Skeletal muscle tissue (tissue), 4 donors: ENCODE results near the gene SCUBE3. TPM values are rescaled to one million over a fixed set of nuclear protein-coding genes. Genes with fewer than 3 reads are reported as not detected.

Experiments
- H3K27ac ChIP-seq: one replicate; pipeline ENCODE4 v1.7.0; 2013; ENCODE audit warnings: mild to moderate bottlenecking, low read depth, low read length, inconsistent platforms
- H3K27me3 ChIP-seq, 3 donors: one replicate each; pipeline ENCODE4 v1.7.0; 2013; ENCODE audit warnings: low read length in 3 of 3; ENCODE audit not compliant: control insufficient read depth in 3 of 3, insufficient read depth in 3 of 3
- H3K36me3 ChIP-seq, 3 donors: one replicate each; pipeline ENCODE4 v1.7.0; 2013; ENCODE audit warnings: low read length in 3 of 3; ENCODE audit not compliant: control insufficient read depth in 3 of 3, insufficient read depth in 3 of 3
- H3K4me1 ChIP-seq, 3 donors: one replicate each; pipeline ENCODE4 v1.7.0; 2013; ENCODE audit warnings: low read length in 3 of 3, mild to moderate bottlenecking in 3 of 3; ENCODE audit not compliant: control insufficient read depth in 3 of 3, insufficient read depth in 3 of 3
- H3K4me3 ChIP-seq, 3 donors: one replicate each; pipeline ENCODE4 v1.7.0; 2013; ENCODE audit warnings: low read length in 3 of 3
- H3K9ac ChIP-seq, 3 donors: one replicate each; pipeline ENCODE4 v1.7.0; 2013; ENCODE audit warnings: low read length in 3 of 3, mild to moderate bottlenecking in 3 of 3, moderate library complexity in 2 of 3, low read depth in 1 of 3
- H3K9me3 ChIP-seq, 3 donors: one replicate each; pipeline ENCODE4 v1.7.0; 2013; ENCODE audit warnings: low read length in 3 of 3; ENCODE audit not compliant: control insufficient read depth in 3 of 3
- total RNA-seq: library from RNA; depleted of rRNA; stranded (reverse); fragments of >200 nt; gene quantifications from one replicate; pipeline ENCODE4 v1.2.3, GENCODE V29; 2014
- donor health status: Osteomylitis.

Gene SCUBE3
- total RNA-seq, 1 donor from 2014 or later: 0.52 TPM

DNA sequence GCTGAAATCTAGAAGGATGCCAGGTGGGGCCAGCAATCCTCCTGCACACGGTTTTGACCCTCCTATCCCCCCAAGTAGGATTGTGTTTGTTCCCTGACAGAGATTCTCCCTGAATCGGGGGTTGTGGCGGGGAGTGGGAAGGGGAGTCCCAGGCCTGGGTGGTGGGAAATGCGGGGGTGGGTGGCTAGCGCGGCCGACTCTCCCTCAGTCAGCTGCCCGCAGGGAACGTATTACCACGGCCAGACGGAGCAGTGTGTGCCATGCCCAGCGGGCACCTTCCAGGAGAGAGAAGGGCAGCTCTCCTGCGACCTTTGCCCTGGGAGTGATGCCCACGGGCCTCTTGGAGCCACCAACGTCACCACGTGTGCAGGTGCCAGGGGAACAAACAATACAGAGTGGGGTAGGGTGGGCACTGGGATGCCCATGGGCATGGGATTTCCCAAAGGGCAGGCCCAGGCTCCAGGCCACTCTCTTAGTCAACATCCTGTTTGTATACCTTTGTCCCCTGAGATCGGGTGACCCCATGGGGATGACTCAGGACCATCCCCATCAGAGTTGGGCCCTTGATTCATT lies 29.7 kb downstream of the SCUBE3 start:
- Histone ChIP-seq H3K9ac (no peak overlapping the region), H3K4me3 (no peak overlapping the region), H3K27ac (no peak overlapping the region), H3K9me3 (no peaks in the 10 kb centered on the region), H3K4me1 (peaks cover 3 to 10% (median 5%) of the 10 kb centered on the region in 3 donors), H3K27me3 (no peaks in the 10 kb centered on the region), H3K36me3 (peaks cover 10 to 15% (median 10%) of the 10 kb centered on the region in 3 donors)

DNA sequence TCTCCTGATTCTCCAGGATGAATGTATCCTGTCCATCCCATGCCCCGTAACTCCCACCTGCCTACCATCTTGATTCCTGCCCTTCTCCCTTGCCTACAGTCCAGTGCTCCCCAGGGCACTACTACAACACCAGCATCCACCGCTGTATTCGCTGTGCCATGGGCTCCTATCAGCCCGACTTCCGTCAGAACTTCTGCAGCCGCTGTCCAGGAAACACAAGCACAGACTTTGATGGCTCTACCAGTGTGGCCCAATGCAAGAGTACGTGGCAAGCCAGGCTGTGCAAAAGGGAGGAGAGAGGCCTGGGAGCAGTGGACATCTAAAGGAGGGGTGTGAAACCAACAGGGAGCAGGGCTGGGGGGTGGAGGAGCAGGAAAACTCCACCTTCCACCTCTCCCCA lies 30.8 kb downstream of the SCUBE3 start:
- Histone ChIP-seq H3K9ac (no peak overlapping the region), H3K4me1 (peaks cover 7 to 18% (median 10%) of the 10 kb centered on the region in 3 donors), H3K4me3 (no peak overlapping the region)

DNA sequence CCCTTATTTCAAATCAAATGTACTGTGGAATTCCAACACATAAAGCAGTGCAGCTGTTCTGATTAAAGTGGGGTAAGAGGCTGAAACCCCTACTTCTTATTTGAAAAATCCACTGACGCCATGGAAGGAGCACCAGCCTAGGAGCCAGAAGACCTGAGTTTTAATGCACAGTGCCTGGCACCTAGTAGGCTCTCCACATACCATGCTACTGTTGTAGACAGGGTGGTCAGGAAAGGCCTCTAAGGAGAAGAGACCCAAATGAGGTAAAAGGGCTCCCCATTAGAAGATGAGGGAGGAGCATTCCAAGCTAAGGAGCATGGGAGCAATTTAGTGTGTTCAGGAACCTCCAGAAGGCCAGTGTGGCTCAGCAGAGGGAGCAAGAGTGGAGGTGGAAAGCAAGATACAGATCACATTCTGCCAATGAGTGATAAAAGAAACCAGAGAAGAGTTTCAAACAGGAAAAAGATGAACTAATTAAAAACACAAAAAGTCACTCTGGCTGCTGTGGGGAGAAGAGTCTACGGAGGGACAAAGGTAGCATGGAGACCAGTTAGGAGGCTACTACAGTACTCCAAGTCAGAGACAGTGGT lies 34.0 kb downstream of the SCUBE3 start:
- Histone ChIP-seq H3K4me3 (no peak overlapping the region), H3K9me3 (no peaks in the 10 kb centered on the region), H3K27ac (no peak overlapping the region), H3K4me1 (peaks cover 8 to 16% (median 12%) of the 10 kb centered on the region in 3 donors), H3K9ac (no peak overlapping the region), H3K36me3 (peaks cover 10 to 11% (median 10%) of the 10 kb centered on the region in 3 donors), H3K27me3 (no peaks in the 10 kb centered on the region)

More for the DNA sequence above, 30.8 kb downstream of the SCUBE3 start:
- Histone ChIP-seq H3K36me3 (peaks cover 10 to 15% (median 10%) of the 10 kb centered on the region in 3 donors), H3K9me3 (no peaks in the 10 kb centered on the region), H3K27me3 (no peaks in the 10 kb centered on the region), H3K27ac (no peak overlapping the region)

DNA sequence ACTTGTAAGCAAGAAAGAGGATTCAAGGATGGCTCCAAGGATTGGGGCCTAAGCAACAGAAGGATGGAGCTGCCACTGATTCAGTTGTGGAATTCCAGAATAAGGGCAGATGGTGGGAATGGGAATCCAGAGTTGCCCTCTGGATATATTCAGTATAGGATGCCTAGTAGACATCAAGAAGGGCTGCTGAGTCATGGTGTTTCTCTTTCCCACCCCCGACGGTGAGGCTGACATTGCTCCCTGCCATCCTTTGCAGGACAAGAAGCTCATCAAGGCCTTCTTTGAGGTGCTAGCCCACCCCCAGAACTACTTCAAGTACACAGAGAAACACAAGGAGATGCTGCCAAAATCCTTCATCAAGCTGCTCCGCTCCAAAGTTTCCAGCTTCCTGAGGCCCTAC lies 34.5 kb downstream of the SCUBE3 start:
- Histone ChIP-seq H3K27ac (no peak overlapping the region), H3K4me3 (no peak overlapping the region), H3K9ac (no peak overlapping the region)

DNA sequence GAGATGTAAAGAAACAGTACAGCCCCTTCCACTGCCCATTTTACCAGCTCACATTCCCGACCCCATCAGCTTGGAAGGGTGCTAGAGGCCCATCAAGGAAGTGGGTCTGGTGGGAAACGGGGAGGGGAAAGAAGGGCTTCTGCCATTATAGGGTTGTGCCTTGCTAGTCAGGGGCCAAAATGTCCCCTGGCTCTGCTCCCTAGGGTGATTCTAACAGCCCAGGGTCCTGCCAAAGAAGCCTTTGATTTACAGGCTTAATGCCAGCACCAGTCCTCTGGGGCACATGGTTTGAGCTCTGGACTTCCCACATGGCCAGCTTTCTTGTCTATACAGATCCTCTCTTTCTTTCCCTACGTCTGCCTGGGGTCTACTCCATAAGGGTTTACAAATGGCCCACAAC lies 35.2 kb downstream of the SCUBE3 start:
- no peak overlapping the region for H3K27ac ChIP-seq
- peaks cover 8 to 16% (median 14%) of the 10 kb centered on the region in 3 donors for H3K4me1 ChIP-seq
- H3K4me3 ChIP-seq: no peak overlapping the region
- no peak overlapping the region for H3K9ac ChIP-seq
- H3K9me3 ChIP-seq: no peaks in the 10 kb centered on the region
- peaks cover 3 to 9% (median 8%) of the 10 kb centered on the region in 3 donors for H3K36me3 ChIP-seq
- H3K27me3 ChIP-seq: no peaks in the 10 kb centered on the region

More for the DNA sequence above, 34.5 kb downstream of the SCUBE3 start:
- peaks cover 8 to 16% (median 14%) of the 10 kb centered on the region in 3 donors for H3K4me1 ChIP-seq
- no peaks in the 10 kb centered on the region for H3K9me3 ChIP-seq
- H3K27me3 ChIP-seq: no peaks in the 10 kb centered on the region
- H3K36me3 ChIP-seq: peaks cover 6 to 10% (median 9%) of the 10 kb centered on the region in 3 donors

DNA sequence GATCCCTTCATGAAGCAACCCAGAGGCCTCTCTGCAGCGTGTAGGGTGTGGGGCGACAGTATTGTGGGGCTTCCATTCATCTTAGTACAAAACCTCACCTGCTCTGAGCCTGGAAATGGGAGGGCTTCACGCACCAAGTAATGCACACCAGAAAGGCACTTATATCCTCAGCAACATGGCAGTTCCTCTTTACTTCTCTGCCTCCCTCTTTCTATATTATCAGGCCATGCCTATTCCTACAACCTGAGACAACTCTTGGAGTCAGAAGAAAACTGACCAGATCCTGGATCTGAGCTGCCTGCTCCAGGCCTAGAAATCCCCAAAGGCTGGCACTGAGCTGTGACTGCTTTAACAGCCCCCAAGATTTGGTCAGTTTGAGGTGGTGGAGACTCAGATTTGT lies 38.2 kb downstream of the SCUBE3 start:
- no peaks in the 10 kb centered on the region for H3K36me3 ChIP-seq
- no peaks in the 10 kb centered on the region for H3K27me3 ChIP-seq
- H3K27ac ChIP-seq: no peak overlapping the region
- peaks cover 6 to 16% (median 14%) of the 10 kb centered on the region in 3 donors for H3K4me1 ChIP-seq
- no peak overlapping the region for H3K4me3 ChIP-seq
- no peak overlapping the region for H3K9ac ChIP-seq
- H3K9me3 ChIP-seq: no peaks in the 10 kb centered on the region

DNA sequence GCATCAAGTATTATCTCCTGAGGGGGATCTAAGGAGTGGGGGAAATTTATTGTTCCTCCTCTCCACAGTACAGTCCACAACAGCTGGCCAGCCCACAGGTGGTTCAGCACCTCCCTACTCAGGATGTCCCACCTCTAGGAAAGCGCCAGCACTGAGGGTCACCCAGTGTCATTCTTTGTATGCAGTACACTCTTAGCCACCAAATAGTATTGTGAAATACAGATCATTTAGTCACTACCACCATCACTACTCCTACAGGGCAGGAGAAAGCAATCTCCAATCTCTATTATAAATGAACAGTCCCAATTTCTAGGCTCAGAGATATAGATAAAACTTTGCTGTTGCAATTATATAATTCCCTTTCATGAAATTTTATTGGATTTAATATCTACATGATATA lies 39.5 kb downstream of the SCUBE3 start:
- H3K27me3 ChIP-seq: no peaks in the 10 kb centered on the region
- H3K27ac ChIP-seq: no peak overlapping the region
- H3K4me1 ChIP-seq: peaks cover 7 to 16% (median 16%) of the 10 kb centered on the region in 3 donors
- H3K4me3 ChIP-seq: no peak overlapping the region
- no peaks in the 10 kb centered on the region for H3K36me3 ChIP-seq
- H3K9ac ChIP-seq: no peak overlapping the region
- H3K9me3 ChIP-seq: no peaks in the 10 kb centered on the region

DNA sequence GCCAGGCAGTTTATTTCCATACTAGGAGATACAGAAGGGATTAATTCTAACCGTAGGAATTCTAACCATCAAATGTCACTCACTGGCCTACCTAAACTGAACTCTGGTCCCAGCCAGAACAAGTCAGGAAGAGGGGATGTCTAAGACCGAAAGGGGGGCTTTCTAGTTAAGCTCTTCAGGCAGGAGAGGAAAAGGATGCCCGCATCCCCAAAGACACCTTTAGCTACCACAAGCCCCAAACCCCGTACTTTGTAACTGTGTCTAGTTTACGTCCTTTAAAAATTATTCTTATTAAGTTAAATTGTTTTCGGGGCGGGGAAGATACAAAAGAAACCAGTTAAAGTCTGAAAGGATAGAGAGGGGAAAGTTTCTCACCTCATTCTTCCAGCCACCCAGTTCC lies 44.6 kb downstream of the SCUBE3 start:
- H3K4me3 ChIP-seq: peak overlapping the region; percentile 95 to 99 (median 96)
- H3K9me3 ChIP-seq: no peaks in the 10 kb centered on the region
- no peaks in the 10 kb centered on the region for H3K27me3 ChIP-seq
- H3K27ac ChIP-seq: peak overlapping the region; percentile 97
- H3K9ac ChIP-seq: peak overlapping the region; percentile 90 to 92 (median 91)
- peaks cover 22 to 29% (median 25%) of the 10 kb centered on the region in 3 donors for H3K4me1 ChIP-seq
- no peaks in the 10 kb centered on the region for H3K36me3 ChIP-seq

DNA sequence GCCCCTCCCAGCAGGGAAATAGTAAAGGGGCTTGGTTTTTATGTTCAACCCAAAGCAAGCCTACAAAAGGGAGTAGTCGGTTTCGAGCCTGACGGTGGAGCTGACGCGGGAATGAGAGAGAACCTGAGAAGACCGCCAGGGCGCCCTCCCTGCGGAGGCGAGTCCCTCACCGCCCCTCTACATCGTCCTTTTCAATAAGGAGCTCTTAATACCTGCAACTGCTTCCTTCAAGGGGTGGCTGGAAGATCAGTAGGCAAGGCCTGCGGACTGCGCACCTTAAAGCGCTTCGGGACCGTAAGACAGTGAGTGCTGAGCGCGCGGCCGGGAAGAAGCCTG lies 45.1 kb downstream of the SCUBE3 start:
- peak overlapping the region; percentile 95 to 99 (median 96) for H3K4me3 ChIP-seq
- no peaks in the 10 kb centered on the region for H3K36me3 ChIP-seq
- H3K27ac ChIP-seq: peak overlapping the region; percentile 97
- peaks cover 24 to 34% (median 27%) of the 10 kb centered on the region in 3 donors for H3K4me1 ChIP-seq
- H3K9ac ChIP-seq: peak overlapping the region; percentile 90 to 92 (median 91)
- H3K27me3 ChIP-seq: no peaks in the 10 kb centered on the region
- no peaks in the 10 kb centered on the region for H3K9me3 ChIP-seq

DNA sequence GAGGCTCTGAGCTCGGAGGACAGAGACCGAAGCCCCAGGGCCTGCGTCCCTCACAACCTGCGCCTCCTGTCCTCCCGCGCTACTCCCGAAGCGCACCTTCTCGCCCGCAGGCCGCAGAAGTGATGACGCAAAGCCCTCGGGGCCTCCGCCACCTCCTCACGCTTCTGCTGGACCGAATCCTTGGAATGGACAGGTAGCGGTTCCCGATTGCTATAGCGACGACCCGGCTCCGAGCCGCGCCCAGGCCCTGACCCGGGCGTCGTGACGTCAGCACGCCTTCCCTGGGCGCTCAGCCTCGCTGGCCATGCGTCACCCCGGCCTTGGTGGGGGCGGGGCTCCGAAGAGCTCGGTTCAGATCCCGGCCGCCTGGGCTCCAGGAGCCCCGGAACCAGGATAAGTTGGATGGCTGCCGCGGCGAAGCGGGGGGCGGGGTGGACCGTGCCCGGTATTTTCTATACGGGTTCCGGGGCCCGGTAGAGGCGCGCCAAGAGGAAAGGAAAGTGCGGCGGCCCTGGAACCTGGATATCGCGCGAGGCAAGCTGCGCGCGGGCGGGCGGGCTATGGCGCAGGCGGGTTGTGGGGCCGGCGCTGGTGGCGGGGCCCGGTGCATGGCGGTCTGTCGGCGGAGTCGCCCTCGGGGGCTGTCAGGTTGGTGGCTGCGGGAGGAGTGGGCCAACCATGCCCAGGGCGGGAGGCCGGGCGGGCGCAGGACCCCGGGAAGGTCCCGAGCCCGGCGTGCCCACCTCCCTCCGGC lies 45.6 kb downstream of the SCUBE3 start, which contains the start of gene ZNF76:
ZNF76 (plus strand) TSS at position 542 of the 754 bp plus-strand sequence. CDS start 21,417 bp downstream, outside the sequence.
- peaks cover 29 to 40% (median 32%) of the 10 kb centered on the region in 3 donors for H3K4me1 ChIP-seq
- peak within 1 kb of the TSS; percentile 97 for H3K27ac ChIP-seq

More for the DNA sequence above, 45.6 kb downstream of the SCUBE3 start, which contains the start of gene ZNF76:
- Histone ChIP-seq H3K4me3 (peak within 1 kb of the TSS; percentile 95 to 99 (median 96)), H3K9me3 (no peaks in the 10 kb centered on the region), H3K36me3 (no peaks in the 10 kb centered on the region), H3K9ac (peak within 1 kb of the TSS; percentile 90 to 92 (median 91)), H3K27me3 (no peaks in the 10 kb centered on the region)
